GM18505 (cell line): Measurements from ENCODE around the gene GBE1.

Experiments
- ATAC-seq: cut with Tn5 transposase; IDR thresholded peaks from one replicate; pipeline ENCODE4 v1.9.1; 2021; ENCODE audit not compliant: unreplicated experiment
- POLR2A ChIP-seq: IDR thresholded peaks from 4 replicates; pipeline ENCODE4 v1.6.1; 2011; ENCODE audit warnings: borderline replicate concordance; ENCODE audit not compliant: insufficient read depth, insufficient read length; ENCODE audit errors: extremely low read depth

GBE1 gene

DNA sequence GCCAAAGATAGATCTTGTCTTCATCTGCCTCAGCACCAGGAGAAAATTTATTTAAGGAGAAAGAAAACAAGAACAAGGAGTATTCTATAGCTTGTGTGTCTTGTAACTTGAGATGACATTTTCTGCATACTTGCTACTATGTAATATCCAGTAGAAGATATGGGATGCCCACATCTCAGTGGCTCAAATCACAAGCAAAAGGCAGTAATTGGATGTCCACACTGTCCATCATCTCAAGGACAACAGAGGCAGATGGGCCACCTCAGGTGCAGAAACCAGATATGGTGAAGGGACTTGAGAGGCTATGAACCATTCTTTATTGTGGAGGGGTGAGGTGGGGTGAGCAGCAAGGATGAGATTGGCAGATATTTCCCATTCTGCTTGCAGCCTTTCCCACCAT is 309.0 kb downstream of the GBE1 start:
- no peak for ATAC-seq
- no peak for TF ChIP-seq POLR2A

DNA sequence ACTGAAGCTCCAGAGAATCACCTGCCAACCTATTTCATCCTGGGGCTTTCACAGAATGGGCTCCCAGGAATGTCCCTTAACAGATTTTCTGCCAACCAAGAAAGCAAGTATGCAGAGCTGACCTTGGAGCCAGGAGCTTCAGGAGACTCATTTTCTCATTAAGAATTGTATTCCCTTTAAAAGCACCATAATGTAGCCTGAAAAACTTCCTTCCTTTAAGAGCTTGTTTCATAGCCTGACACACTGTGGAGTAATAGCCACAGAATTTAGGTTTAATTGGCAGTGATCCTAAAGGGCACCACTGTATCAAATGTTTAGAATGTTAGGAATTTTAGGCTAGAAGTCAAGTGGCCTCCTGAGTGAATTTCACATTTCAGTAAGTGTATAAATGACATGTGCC is 309.8 kb downstream of the GBE1 start:
- no peak for ATAC-seq

DNA sequence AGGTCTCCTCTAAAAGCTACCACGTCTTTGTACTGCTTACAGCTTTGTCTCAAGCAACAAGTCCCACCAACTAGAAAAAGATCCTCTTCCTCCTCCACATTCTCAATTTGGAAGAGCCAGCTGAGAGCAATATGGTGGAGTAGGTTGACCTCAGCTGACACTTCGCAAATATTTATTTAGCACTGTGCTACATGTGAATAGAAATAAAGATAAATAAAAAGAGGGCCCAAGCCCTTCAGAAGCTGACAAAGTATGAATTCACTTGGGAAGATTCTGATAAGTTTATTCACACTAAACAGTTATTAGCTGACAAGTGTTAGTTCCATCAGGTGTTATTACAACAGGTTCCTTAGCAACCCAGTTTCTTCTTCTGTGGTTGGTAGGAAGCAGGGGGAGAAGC is 310.3 kb downstream of the GBE1 start:
- no peak for TF ChIP-seq POLR2A
- no peak for ATAC-seq

More for the DNA sequence above, 309.8 kb downstream of the GBE1 start:
- no peak for TF ChIP-seq POLR2A

DNA sequence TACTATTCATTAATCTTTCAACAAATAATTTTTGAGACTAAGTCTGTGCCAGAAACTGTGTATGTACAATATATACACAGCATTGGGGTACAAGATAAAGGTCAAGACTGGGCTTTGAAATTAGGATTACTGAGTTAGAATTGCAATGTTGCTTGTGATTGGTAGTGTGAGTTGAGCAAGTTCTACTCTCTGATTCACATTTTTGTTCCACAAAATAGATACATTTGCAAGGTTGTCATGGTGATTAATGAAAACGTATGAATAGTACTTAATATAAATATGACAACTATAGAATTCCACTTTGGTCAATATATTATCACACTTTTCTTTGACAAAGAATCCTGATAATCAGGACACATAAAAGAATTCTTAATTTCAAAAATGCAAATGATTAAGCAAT is 314.6 kb downstream of the GBE1 start:
- TF ChIP-seq POLR2A = no peak
- no peak for ATAC-seq

DNA sequence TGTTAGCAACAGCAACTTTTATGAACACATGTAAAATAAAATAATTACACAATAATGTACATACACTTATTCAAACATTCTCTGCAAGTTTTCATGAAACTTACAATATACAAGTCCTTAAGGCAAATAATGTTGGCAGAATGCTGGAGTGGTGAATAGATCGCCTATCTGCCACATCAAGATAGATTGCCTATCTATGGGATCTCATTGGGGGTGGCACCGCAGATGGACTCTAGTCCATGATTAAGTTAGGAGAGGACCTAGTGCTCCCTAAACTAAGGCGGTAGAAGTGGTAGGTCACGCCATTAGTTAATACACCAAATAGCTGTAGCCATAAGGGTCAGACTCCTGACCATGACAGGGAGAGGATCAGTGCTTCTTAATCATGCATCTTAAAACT is 315.7 kb downstream of the GBE1 start:
- no peak for TF ChIP-seq POLR2A
- no peak for ATAC-seq

DNA sequence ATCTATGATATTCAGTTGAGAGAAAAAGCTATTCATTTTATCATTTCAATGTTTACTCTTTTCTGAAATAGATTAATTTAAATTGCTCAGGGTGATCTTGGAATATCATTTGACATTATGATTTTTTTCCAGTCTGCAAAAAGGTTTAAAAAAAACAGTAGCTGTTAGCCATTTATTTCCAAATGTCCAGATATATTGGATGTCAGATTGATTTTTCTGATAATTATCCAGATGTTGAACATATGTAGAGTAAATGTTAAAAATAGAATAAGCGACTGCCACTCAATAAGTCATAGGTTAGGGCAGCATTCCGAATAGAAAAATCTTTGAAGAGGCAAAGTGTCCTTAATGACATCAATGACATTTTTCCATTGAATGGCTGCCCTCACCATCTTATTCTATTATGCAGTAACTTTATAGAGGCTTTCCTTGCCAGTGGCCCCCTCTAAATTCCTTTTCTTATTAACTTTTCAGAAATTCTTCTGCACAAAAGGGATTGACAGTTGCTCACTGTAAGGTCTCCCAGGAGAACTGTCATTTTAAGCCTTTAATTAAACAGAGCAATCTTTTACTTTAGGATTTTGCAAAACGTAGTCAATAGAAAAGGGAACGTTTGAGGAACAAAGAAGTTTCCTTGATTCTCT is 316.5 kb downstream of the GBE1 start:
- no peak for ATAC-seq
- TF ChIP-seq POLR2A = no peak

DNA sequence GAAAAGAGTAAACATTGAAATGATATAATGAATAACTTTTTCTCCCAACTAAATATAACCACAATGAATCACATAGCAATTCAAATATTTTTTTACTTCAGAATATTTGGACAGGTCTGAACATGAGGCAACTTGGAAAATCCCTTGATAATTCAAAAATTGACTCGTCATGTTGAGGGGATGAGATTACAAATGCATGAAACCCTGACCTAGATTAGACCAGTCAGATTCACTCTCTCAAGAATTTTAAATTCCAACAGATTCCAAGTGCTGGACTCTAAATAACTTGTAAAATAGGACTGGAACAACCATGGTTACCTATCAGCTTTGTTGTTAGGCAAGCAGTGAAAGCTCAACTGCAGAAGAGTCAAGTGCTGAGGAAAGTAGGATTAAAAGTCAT is 317.5 kb downstream of the GBE1 start:
- TF ChIP-seq POLR2A = no peak
- no peak for ATAC-seq

DNA sequence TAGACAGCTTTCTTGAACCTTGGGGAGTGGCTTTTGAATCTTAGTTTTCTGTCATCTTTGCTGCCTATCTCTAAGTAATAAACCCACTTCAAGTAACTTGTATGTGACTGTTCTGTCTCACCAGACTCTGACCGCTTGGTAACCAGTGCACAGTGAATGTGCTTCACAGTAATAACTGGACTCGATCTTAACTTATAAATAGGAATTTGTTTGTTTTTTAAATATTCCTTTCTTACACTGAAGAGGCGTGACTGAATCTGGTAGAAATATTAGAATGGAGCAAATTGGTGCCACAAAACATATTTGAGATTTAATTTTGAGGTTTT is 318.0 kb downstream of the GBE1 start:
- no peak for ATAC-seq
- no peak for TF ChIP-seq POLR2A

DNA sequence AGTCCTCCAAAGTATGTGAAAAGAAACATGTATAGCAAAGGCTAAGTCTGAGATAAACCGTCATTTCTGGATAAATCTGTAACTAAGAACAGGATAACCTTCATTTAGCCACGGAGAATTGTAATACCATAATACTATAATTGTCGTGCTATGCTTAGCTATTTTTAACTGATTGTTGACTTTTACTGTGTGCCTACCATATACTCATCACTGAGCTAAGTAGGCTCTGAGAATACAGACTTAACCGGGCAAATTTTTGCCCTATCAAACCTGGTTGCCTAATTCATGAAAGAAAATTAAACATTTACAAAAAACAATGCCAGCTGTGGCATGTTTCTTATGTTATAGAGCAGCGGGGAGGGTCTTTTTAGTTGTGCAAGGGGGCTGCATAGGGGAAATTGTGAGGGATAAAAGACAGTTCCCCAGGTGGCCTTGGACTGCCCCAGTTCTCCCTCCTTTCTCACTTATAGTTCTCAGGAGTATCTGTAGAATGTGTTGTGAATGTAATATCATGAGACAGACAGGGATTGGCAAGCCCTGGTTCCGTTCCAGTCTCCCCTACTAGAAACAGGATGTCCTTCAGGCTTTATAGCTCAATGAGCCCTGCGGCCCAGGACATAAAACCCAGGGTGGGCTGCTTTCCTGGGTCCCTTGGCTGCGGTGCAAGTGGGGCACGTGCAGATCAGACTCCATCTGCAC is 318.5 kb downstream of the GBE1 start:
- TF ChIP-seq POLR2A = no peak
- ATAC-seq = no peak

DNA sequence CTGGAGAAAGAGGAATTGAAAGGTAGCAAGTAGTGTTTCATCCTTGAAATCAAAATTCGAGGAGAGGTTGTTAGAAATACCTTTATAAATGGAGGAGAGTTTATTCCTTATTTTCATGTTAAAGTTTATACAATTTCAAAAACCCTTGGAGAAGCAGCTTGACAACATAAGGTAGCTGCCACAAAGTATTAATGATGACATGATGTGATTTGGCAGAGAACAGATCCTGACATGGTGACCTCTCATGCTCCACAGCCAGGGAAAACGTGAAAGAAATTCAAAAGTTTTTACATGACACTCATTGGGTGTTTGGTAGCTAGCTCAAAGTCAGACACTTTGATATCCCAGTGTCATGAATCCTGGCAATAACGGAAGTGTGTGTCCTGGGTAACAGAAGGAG is 320.8 kb downstream of the GBE1 start:
- no peak for TF ChIP-seq POLR2A
- ATAC-seq = no peak
